Spleen (tissue), 7 donors: ENCODE results near the gene DHX34.

ENCODE experiments used
- POLR2A ChIP-seq, 3 donors: fragments of 450-650 bp; IDR thresholded peaks; one replicate each; pipeline ENCODE4 v1.5.1; 2017; ENCODE audit warnings: antibody characterized with exemption in 3 of 3, mild to moderate bottlenecking in 1 of 3
- TF ChIP-seq, protein P1 (sequence below), 11 experiments: fragments of 200-600 bp in 7 of 11; fragments of 450-650 bp in 4 of 11; sonication (generic) in 4 of 11; IDR thresholded peaks in 8 of 11; conservative IDR thresholded peaks in 3 of 11; 1 replicate in 7 of 11; 2 replicates in 4 of 11; pipeline versions ENCODE4 v1.4.0 to v1.8.0; 2016 to 2021; ENCODE audit warnings: antibody characterized with exemption in 11 of 11, inconsistent platforms in 4 of 11, mild to moderate bottlenecking in 1 of 11
- donor health status: DM: no; HTN: no; CAD: no; lungs with moderate emphysema.
- donor health status: DM: no; HTN: no; CAD: no.
- donor health status: DM: no; HTN: no; CAD: no.

DNA sequence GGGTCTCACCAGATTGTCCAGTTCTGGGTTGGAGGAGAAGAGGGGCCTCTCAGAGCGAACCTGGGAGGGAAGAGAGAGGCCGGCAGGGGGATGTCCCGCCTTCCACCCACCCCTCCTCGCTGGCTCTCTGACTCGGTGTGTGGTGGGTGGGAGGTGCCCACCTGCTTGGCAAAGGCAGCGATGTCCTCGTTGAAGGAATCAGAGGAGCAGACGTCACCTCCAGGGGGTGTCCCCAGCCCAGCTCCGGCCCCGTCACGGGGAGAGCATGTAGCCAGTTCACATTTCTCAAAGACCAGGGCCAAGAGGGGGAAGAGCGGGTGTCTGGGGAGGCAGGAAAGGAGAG lies 67.5 kb downstream of the DHX34 start:
- TF ChIP-seq, protein P1, sequence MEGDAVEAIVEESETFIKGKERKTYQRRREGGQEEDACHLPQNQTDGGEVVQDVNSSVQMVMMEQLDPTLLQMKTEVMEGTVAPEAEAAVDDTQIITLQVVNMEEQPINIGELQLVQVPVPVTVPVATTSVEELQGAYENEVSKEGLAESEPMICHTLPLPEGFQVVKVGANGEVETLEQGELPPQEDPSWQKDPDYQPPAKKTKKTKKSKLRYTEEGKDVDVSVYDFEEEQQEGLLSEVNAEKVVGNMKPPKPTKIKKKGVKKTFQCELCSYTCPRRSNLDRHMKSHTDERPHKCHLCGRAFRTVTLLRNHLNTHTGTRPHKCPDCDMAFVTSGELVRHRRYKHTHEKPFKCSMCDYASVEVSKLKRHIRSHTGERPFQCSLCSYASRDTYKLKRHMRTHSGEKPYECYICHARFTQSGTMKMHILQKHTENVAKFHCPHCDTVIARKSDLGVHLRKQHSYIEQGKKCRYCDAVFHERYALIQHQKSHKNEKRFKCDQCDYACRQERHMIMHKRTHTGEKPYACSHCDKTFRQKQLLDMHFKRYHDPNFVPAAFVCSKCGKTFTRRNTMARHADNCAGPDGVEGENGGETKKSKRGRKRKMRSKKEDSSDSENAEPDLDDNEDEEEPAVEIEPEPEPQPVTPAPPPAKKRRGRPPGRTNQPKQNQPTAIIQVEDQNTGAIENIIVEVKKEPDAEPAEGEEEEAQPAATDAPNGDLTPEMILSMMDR (IDR thresholded peaks at IDR 0.05 in 8 of 11, conservative IDR thresholded peaks at IDR 0.05 in 3 of 11): no peak
- no peak for TF ChIP-seq POLR2A (IDR thresholded peaks at IDR 0.05)
